Measurements from ENCODE around the gene DNAL1. TPM values are rescaled to one million over a fixed set of nuclear protein-coding genes. Genes with fewer than 3 reads are reported as not detected.

DNAL1 gene
- total and polyA plus RNA-seq, 10 donors, result 2.2 to 15.4 (median 6.1) TPM

DNA sequence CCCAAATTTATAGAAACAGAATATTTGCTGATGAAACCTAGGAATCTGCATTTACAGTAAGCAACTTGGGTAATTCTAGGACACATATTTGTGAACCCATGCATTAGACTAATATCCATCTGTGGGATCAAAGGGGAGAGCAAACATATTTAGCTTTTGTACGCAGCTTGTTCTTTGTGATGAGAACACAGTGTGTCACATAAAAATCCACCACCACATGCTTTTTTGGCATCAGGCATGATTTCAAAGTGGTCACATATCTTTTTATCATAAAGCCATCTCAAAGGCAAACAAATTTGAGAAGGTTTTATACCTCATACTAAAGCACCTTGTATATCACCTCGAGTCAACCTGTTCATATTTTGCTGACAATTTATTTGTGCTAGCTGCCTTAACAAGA is 15.7 kb downstream of the DNAL1 start:
- Histone ChIP-seq H3K4me1 (no peaks in the 10 kb centered on the region), H3K27ac (no peak overlapping the region), H3K4me3 (no peak overlapping the region), H3K36me3 (peaks cover 0 to 29% (median 0%) of the 10 kb centered on the region in 6 donors), H3K9me3 (no peaks in the 10 kb centered on the region), H3K27me3 (replicated peaks in 1 of 7) (no peaks in the 10 kb centered on the region)
- TF ChIP-seq POLR2AphosphoS5 (IDR thresholded peaks at IDR 0.05) (no peak), POLR2A (IDR thresholded peaks at IDR 0.05) (no peak)
- TF ChIP-seq, protein P1, sequence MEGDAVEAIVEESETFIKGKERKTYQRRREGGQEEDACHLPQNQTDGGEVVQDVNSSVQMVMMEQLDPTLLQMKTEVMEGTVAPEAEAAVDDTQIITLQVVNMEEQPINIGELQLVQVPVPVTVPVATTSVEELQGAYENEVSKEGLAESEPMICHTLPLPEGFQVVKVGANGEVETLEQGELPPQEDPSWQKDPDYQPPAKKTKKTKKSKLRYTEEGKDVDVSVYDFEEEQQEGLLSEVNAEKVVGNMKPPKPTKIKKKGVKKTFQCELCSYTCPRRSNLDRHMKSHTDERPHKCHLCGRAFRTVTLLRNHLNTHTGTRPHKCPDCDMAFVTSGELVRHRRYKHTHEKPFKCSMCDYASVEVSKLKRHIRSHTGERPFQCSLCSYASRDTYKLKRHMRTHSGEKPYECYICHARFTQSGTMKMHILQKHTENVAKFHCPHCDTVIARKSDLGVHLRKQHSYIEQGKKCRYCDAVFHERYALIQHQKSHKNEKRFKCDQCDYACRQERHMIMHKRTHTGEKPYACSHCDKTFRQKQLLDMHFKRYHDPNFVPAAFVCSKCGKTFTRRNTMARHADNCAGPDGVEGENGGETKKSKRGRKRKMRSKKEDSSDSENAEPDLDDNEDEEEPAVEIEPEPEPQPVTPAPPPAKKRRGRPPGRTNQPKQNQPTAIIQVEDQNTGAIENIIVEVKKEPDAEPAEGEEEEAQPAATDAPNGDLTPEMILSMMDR (IDR thresholded peaks at IDR 0.05 in 8 of 11, conservative IDR thresholded peaks at IDR 0.05 in 3 of 11), result no peak
- intact Hi-C loops (cut with DNase I; ENCODE audit: low total_unique reads), result no loop called here
- DNase-seq, result no peak
- WGBS, 5 donors, result 92 to 97% (median 95%) methylated on average over 2 of the region's 2 CpGs

DNA sequence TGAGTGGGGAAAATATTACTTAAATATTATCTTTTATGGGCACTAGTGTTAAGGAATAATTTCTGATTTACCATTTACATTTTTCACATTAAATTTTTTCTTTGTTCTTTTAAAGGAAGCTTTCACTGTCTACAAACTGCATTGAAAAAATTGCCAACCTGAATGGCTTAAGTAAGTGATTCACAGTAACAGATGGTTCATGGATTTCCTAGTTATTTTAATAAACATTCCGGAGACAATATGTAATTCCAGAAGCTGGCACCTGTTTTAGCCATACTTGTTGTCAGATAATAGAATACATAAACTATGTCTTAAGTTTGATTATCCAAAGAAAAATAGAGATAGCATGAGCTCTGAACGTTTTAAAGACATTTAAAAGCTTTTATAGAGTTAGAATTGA is 17.1 kb downstream of the DNAL1 start:
- no peaks in the 10 kb centered on the region for H3K9me3 ChIP-seq
- H3K27me3 ChIP-seq (replicated peaks in 1 of 7), result no peaks in the 10 kb centered on the region
- H3K36me3 ChIP-seq, result peaks cover 0 to 29% (median 0%) of the 10 kb centered on the region in 6 donors
- no peak overlapping the region for H3K27ac ChIP-seq
- 83 to 98% (median 92%) methylated on average over 2 of the region's 2 CpGs for WGBS, 5 donors
- intact Hi-C loops (cut with DNase I; ENCODE audit: low total_unique reads), result no loop called here
- TF ChIP-seq POLR2A (IDR thresholded peaks at IDR 0.05), result no peak
- TF ChIP-seq, protein P1 (IDR thresholded peaks at IDR 0.05 in 8 of 11, conservative IDR thresholded peaks at IDR 0.05 in 3 of 11), result no peak
- no peak for TF ChIP-seq POLR2AphosphoS5 (IDR thresholded peaks at IDR 0.05)
- no peaks in the 10 kb centered on the region for H3K4me1 ChIP-seq
- DNase-seq, result no peak
- no peak overlapping the region for H3K4me3 ChIP-seq

DNA sequence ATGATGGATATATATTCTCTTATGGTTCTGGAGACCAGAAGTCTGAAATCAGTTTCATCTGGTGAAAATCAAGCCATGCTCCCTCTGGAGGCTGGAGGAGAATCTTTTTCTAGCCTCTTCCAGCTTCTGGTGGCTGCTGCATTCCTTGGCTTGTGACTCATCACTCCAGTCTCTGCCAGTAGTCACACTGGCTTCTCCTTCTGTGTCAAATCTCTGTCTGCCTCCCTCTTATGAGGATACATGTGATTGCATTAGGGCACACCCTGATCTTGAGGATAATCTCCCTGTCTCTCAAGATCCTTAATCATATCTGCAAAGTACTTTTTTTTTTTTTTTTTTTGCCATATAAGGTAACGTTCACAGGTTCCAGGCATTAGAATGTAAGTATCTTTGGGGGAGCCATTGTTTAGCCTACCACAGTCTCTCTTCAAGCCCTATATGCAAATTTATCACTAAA is 17.7 kb downstream of the DNAL1 start:
- H3K27me3 ChIP-seq (replicated peaks in 1 of 7), result no peaks in the 10 kb centered on the region
- WGBS, 5 donors, result 70 to 97% (median 78%) methylated on average over 1 of the region's 1 CpG
- intact Hi-C loops (cut with DNase I; ENCODE audit: low total_unique reads), result no loop called here
- DNase-seq, result no peak
- H3K4me3 ChIP-seq, result no peak overlapping the region
- H3K9me3 ChIP-seq, result no peaks in the 10 kb centered on the region
- no peaks in the 10 kb centered on the region for H3K4me1 ChIP-seq
- no peak overlapping the region for H3K27ac ChIP-seq
- peaks cover 0 to 31% (median 0%) of the 10 kb centered on the region in 6 donors for H3K36me3 ChIP-seq
- TF ChIP-seq POLR2A (IDR thresholded peaks at IDR 0.05) (no peak), POLR2AphosphoS5 (IDR thresholded peaks at IDR 0.05) (no peak)
- TF ChIP-seq, protein P1 (IDR thresholded peaks at IDR 0.05 in 8 of 11, conservative IDR thresholded peaks at IDR 0.05 in 3 of 11), result no peak

DNA sequence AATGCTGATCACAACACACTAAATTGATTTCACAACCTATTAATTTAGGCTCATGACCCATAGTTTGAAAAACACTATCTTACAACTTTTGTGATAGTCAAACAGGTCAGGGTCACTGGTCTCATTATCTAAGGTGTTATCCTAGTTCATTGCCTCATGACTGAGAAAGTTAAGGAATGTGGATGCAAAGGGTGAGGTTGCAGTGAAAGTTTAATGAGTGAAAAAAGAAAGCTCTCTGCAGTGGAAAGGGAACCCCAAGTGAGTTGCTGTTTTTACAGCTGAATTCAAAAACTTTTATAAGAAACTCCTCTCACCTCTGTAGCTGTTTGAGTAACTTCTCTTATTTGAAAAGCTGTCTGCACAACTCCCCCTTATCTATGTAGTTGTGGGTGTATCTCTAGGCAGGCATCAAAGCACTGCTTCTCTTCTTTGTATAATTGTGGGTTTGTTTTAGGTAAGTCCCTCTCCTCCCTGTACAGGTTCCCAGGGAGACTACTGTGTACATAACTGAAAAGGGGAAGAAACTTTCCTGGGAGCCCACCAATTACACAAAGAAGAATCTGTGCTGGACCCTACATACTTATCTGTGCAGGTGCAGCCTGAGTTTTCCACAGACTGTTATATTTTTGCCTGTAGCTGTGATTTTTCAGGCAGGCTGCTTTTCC is 18.9 kb downstream of the DNAL1 start:
- DNase-seq, result no peak
- H3K9me3 ChIP-seq, result no peaks in the 10 kb centered on the region
- H3K27ac ChIP-seq, result no peak overlapping the region
- peaks cover 0 to 33% (median 0%) of the 10 kb centered on the region in 6 donors for H3K36me3 ChIP-seq
- no peak overlapping the region for H3K4me3 ChIP-seq
- no peaks in the 10 kb centered on the region for H3K27me3 ChIP-seq (replicated peaks in 1 of 7)
- intact Hi-C loops (cut with DNase I; ENCODE audit: low total_unique reads), result no loop called here
- no peaks in the 10 kb centered on the region for H3K4me1 ChIP-seq
- TF ChIP-seq POLR2AphosphoS5 (IDR thresholded peaks at IDR 0.05) (no peak), POLR2A (IDR thresholded peaks at IDR 0.05) (no peak)
- TF ChIP-seq, protein P1 (IDR thresholded peaks at IDR 0.05 in 8 of 11, conservative IDR thresholded peaks at IDR 0.05 in 3 of 11), result no peak
